GM18873 (cell line): ENCODE measurements around the gene MCM10.

ENCODE experiments used
- ATAC-seq: cut with Tn5 transposase; IDR thresholded peaks from one replicate; pipeline ENCODE4 v1.9.1; 2021; ENCODE audit warnings: mild to moderate bottlenecking, moderate library complexity, moderate number of reproducible peaks; ENCODE audit not compliant: unreplicated experiment, low FRiP score

MCM10 gene

DNA sequence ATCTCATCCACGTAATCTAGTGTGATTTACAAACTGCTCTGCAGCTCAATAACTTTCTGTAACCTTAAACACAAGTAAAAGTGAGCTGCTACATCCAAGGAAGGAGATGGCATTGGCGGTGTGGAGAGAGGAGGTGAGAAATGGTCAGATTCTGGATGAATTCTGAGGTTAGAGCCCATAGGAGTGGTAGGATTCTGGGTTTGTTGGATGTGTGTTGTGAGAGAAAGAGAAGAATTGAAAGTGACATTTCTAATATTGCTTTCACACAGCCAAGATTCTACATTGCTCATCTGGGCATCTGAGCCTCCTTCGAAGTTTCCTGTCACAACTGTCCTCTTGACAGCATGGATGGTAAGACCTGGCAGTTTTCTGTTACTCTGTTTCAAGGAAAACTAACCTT is 2.5 kb downstream of the MCM10 start:
- no peak for ATAC-seq

- no peak for ATAC-seq
Observed at GRCh38 chr10:13165177-13165576, 3.8 kb downstream of the MCM10 start.

- no peak for ATAC-seq
Observed at GRCh38 chr10:13167568-13167967, 6.2 kb downstream of the MCM10 start.

GRCh38 chr10:13168781-13169180 is 7.4 kb downstream of the MCM10 start:
- no peak for ATAC-seq

DNA sequence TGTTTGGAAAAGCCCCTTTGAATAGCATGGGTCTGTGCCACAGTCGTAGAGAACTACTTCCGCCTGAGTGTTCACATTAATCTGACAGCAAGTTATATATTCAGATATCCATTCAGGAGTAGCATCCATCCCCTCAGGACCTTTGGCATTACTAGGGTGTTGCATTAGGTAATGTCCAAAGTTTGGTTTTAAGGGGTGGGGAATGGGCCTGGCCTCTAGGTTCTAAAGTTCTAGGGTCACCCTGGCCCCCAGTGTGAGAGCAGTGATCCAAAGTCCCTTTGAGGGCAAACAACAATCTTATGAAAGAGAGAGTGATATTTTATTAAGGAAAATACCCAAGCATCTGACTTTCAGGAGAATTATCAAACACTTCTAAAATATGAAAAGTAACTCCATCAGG is 12.3 kb downstream of the MCM10 start:
- ATAC-seq = no peak

DNA sequence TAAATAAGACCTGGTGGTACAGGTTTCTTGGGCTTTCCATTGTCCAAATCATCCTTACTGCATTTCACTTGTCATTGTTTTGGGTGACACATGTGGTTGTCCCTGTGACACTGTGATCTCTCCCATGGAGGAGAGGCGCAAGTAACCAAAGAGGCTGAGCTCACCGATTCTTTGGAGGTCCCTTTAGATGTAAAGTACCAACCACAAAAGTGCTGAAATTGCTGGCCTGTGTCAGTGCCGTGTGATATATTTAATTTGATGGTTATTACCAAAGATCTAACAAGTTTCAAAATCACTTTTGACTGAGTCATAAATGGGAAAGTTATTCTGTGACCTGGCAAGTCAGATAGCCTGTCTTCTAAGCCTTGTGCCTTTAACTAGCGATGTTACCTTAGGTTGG is 19.4 kb downstream of the MCM10 start:
- ATAC-seq = no peak

GRCh38 chr10:13182424-13182823 is 21.1 kb downstream of the MCM10 start:
- no peak for ATAC-seq

GRCh38 chr10:13183625-13184024 is 22.3 kb downstream of the MCM10 start:
- no peak for ATAC-seq

DNA sequence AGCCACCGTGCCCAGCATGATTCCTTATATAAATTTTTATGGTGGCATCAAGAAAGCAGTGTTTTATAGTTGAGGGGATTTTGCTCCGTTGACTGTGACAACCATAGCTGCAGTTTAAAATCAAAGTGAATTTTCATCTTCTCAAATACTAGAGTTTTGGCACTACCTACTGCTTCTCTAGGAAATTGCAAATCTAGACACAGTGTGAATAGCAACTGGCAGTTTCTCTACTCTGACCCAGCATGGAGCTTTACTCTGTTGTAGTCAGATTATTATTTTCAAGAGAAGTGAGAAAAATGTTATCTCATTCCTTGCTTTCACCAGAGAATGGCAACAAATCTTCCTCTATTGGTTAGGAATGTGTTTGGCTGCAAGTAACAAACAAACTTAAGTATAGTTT is 22.9 kb downstream of the MCM10 start:
- ATAC-seq = no peak

DNA sequence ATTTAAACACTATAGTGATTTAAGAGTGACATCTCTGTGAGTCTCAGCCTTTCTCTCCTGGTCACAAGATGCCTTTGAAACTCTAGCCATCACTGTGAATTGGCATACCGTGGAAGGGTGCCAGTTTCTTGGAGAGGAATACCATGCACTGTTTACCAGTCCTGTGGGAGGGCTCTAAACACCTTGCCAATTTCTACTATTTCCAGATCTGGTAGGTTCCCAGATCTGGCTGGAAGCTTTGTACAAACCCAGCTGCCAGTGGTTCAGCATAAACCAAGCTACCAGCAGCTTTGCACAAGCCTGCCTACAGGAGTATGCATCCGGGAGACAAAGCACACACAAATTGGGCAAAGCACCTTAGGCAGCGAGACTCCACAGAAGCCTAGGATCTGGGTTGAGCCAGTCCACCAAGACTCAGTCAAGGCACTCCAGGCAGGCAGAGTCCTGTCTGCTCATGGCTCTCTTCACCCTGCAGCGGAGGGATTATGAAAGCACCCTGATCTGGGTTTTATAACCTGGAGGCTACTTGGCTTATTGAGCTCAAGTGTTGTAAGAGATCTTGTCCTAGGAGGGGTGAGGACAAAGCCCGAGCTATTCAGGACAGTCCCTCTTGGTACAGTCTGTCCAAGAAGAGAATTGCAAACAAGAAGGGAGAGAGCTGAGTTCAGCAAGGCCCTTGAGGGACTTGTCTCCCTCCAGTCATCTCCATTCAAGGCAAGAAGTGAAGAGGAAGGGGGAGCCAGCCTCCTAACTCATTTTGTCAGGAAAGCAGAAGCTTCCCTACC is 23.6 kb downstream of the MCM10 start:
- no peak for ATAC-seq

- no peak for ATAC-seq
Observed at GRCh38 chr10:13187135-13187534, 25.8 kb downstream of the MCM10 start.

DNA sequence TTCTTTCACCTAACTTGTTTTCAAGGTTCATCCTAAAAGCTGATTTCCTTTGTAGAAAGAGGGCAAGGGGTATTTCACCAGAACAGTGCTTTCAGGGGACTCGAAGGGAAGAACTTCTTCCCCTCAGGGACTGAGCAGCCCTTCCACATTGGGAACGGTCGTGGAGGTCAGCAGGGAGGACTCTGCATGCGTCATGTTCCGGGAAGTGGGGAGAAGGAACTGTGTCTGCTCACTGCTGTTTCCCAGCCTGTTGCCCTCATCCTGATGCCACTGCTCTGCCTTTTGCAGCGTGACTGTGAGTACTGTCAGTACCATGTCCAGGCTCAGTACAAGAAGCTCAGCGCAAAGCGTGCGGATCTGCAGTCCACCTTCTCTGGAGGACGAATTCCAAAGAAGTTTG is 27.2 kb downstream of the MCM10 start:
- no peak for ATAC-seq

DNA sequence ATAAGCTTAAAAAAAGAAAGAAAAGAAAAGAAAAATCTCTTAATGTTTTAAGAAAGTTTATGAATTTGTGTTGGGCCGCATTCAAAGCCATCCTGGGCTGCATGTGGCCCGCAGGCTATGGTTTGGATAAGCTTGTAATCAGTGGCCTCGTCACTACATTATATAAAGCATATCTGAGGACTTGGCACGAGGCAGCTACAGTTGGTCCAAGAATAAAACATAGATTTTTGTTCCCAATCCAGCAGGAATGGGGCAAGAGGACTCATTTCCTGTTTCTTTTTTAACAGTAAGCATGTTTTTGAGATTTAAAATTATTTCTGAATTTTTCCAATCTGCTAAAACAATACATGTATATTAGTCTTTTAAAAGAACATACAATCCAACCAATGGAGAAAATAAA is 28.6 kb downstream of the MCM10 start:
- no peak for ATAC-seq

GRCh38 chr10:13190816-13191215 is 29.5 kb downstream of the MCM10 start:
- no peak for ATAC-seq

- ATAC-seq = no peak
Observed at GRCh38 chr10:13191362-13191761, 30.0 kb downstream of the MCM10 start.

- no peak for ATAC-seq
Observed at GRCh38 chr10:13193637-13194036, 32.3 kb downstream of the MCM10 start.

GRCh38 chr10:13195016-13195415 is 33.7 kb downstream of the MCM10 start:
- no peak for ATAC-seq

DNA sequence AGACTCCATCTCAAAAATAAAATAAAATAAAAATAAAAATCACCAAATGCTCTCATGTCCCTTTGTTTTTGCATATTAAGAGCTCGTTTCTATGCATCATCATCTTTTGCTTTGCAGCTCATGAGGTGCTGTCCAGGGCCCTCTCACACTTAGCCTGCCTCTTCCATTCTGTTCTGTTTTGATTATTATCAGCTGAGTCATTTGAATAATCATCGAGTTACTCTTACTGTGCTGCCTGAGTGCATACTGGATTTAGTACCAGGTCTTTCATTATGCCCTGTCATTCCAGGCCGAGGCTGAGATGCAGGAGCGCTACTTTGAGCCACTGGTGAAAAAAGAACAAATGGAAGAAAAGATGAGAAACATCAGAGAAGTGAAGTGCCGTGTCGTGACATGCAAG is 39.8 kb downstream of the MCM10 start:
- ATAC-seq = no peak

DNA sequence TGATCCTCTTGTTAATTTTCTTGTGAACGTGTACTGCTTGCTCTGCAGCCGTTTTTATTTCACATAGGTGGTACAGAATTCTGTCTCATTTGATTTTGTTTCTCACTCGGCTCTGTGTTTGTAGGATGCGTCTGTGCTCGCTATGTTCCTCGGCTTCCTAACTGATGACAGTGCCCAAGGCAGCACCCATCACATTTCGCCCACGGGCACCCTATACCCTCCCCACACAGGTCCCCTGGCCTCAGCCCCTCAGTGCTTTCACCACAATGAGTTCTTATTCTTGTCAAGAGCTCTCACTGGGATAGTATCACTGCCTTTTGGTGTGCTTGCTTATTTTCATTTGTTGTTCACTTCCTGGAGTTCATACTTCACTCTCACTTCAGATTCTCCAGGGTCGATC is 44.7 kb downstream of the MCM10 start:
- ATAC-seq = no peak

DNA sequence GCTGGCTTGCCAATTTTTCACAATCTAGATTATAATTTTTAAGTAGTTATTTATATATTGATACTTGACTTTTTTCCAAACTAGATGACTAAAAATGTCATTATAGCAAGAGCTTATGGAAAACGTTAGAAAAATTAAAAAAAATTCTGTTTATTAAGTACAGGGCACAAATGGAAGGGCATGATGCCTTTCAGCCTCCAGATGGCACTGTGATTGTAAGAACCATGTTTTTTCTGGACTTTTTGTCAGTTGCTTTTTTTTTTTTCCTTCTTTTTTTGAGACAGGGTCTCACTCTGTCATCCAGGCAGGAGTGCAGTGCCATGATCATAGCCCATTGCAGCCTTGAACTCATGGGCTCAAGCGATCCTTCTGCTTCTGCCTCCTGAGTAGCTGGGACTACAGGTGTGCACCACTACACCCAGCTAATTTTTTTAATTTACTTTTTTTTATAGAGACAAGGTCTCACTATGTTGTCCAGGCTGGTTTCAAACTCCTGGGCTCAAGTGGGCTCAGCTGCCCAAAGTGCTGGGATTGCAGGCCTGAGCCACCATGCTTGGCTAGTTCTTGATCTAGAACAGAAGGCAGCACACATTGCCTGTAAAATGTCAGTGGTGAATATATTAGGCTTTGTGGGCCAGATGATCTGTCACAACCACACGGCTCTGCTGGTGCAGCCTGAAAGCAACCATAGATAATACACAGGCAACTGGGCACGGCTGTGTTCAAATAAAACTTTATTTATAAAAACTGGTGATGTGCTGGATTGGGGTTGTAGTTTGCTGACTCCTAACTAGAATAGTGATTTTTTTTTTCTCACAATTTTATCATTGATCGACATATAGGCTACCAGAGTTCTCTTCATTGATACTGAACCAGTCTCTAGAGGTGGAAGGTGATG is 45.4 kb downstream of the MCM10 start:
- ATAC-seq = no peak

DNA sequence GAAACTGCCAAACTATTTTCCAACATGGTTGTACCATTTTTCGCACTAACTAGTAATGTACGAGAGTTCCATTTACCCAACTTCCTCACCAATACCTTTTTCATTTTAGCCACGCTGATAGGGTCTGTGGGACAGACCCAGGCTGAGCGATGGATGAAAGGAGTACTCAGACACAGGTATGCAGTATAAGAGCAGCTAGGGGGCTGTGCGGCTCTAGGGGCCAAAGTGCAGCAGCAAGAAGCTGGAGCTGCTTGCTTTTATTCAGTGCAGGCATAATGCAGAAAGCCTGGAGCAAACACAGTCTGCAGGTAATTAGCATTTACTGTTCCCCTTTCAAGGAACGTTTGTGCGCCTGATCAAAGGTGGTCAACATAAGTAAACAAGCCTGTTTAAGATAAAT is 51.8 kb downstream of the MCM10 start:
- no peak for ATAC-seq

DNA sequence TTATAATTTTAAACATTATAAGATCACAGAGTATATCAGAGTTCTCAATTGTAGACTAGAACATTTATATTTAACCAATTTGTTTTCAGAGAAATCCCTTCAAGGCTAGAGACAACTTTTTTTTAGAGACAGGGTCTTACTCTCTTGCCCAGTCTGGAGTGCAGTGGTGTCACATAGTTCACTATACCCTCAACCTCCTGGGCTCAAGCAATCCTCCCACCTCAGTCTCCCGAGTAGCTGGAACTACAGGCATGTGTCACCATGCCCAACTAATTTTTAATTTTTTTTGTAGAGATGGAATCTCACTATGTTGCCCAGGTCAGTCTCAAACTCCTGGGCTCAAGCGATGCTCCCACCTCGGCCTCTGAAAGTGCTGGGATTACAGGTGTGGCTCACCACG is 57.5 kb downstream of the MCM10 start:
- ATAC-seq = no peak
